GM23338 (cell line): ENCODE measurements around the gene SRSF8. TPM values are rescaled to one million over a fixed set of nuclear protein-coding genes. Genes with fewer than 3 reads are reported as not detected.

Source experiments
- ATAC-seq: fragments of 200-7000 bp; cut with Tn5 transposase; 3 replicates; pipeline ENCODE4 v1.9.1; 2020
- DNase-seq: peaks from one replicate; pipeline ENCODE4 v3.0.0-alpha.2; 2015; ENCODE audit warnings: low spot score
- H2AFZ ChIP-seq: fragments of 200-600 bp; sonication (generic); 2 replicates; pipeline ENCODE4 v1.8.0; 2016; ENCODE audit warnings: antibody characterized with exemption, mild to moderate bottlenecking, moderate library complexity
- H3F3A ChIP-seq: fragments of 200-600 bp; sonication (generic); replicated peaks from 2 replicates; pipeline ENCODE4 v1.8.0; 2017; ENCODE audit warnings: antibody characterized with exemption, mixed run types, low read depth
- H3K27ac ChIP-seq: fragments of 200-600 bp; sonication (generic); 2 replicates; pipeline ENCODE4 v1.6.1; 2016; ENCODE audit warnings: low read depth
- H3K27me3 ChIP-seq: fragments of 200-600 bp; sonication (generic); 2 replicates; pipeline ENCODE4 v1.8.0; 2016; ENCODE audit warnings: mild to moderate bottlenecking, mixed run types, moderate library complexity; ENCODE audit not compliant: insufficient read depth
- H3K36me3 ChIP-seq: fragments of 200-600 bp; sonication (generic); 2 replicates; pipeline ENCODE4 v1.8.0; 2016; ENCODE audit warnings: mild to moderate bottlenecking; ENCODE audit not compliant: insufficient read depth
- H3K4me1 ChIP-seq: fragments of 200-600 bp; sonication (generic); 2 replicates; pipeline ENCODE4 v1.8.0; 2016; ENCODE audit warnings: mild to moderate bottlenecking, moderate library complexity; ENCODE audit not compliant: insufficient read depth
- H3K4me2 ChIP-seq: fragments of 200-600 bp; sonication (generic); 2 replicates; pipeline ENCODE4 v1.7.1; 2017; ENCODE audit warnings: mixed run types
- H3K4me3 ChIP-seq: fragments of 200-600 bp; sonication (generic); 2 replicates; pipeline ENCODE4 v1.6.1; 2016; ENCODE audit warnings: mixed run types
- H3K79me2 ChIP-seq: fragments of 200-600 bp; sonication (generic); replicated peaks from 2 replicates; pipeline ENCODE4 v1.8.0; 2017; ENCODE audit warnings: mild to moderate bottlenecking; ENCODE audit not compliant: insufficient read depth
- H3K9me2 ChIP-seq: fragments of 200-600 bp; sonication (generic); 2 replicates; pipeline ENCODE4 v1.8.0; 2017; ENCODE audit not compliant: insufficient read depth
- H4K20me1 ChIP-seq: fragments of 200-600 bp; sonication (generic); replicated peaks from 2 replicates; pipeline ENCODE4 v1.8.0; 2017; ENCODE audit warnings: mild to moderate bottlenecking; ENCODE audit not compliant: insufficient read depth
- H3K27ac Mint-ChIP-seq: 2 replicates; pipeline ENCODE4 v1.8.0; 2020; ENCODE audit warnings: inconsistent platforms, mild to moderate bottlenecking, moderate library complexity, mixed read lengths
- H3K27me3 Mint-ChIP-seq: 3 replicates; pipeline ENCODE4 v1.8.0; 2022; ENCODE audit warnings: low read depth, mild to moderate bottlenecking, moderate library complexity, mixed read lengths, inconsistent platforms; ENCODE audit not compliant: insufficient read depth, poor library complexity
- H3K36me3 Mint-ChIP-seq: 3 replicates; pipeline ENCODE4 v1.8.0; 2021; ENCODE audit warnings: low read depth, mild to moderate bottlenecking, inconsistent platforms, moderate library complexity, mixed read lengths
- H3K4me1 Mint-ChIP-seq: 3 replicates; pipeline ENCODE4 v1.8.0; 2020; ENCODE audit warnings: mild to moderate bottlenecking, inconsistent platforms, mixed read lengths
- H3K4me3 Mint-ChIP-seq: 3 replicates; pipeline ENCODE4 v1.8.0; 2021; ENCODE audit warnings: moderate library complexity, mild to moderate bottlenecking, inconsistent platforms, mixed read lengths
- H3K9me3 Mint-ChIP-seq: 3 replicates; pipeline ENCODE4 v1.8.0; 2020; ENCODE audit warnings: moderate library complexity, mild to moderate bottlenecking, inconsistent platforms, mixed read lengths
- CREB1 ChIP-seq: fragments of 250-450 bp; sonication (Bioruptor Pico); IDR thresholded peaks from 2 replicates; pipeline ENCODE4 v1.5.0; 2020; ENCODE audit warnings: low read depth, mild to moderate bottlenecking, moderate library complexity
- EZH2 ChIP-seq: fragments of 200-600 bp; sonication (generic); IDR thresholded peaks from one replicate; pipeline ENCODE4 v1.8.0; 2017; ENCODE audit warnings: antibody characterized with exemption, mild to moderate bottlenecking, low read depth; ENCODE audit not compliant: unreplicated experiment
- EZH2phosphoT487 ChIP-seq: fragments of 200-600 bp; sonication (generic); IDR thresholded peaks from one replicate; pipeline ENCODE4 v1.8.1; 2018; ENCODE audit warnings: antibody characterized with exemption; ENCODE audit not compliant: unreplicated experiment
- JUNB ChIP-seq: IDR thresholded peaks from one replicate; pipeline ENCODE4 v1.6.1; 2016; ENCODE audit warnings: antibody characterized with exemption; ENCODE audit not compliant: unreplicated experiment
- NANOG ChIP-seq: IDR thresholded peaks from 2 replicates; pipeline ENCODE4 v1.6.1; 2016; ENCODE audit warnings: antibody characterized with exemption, borderline replicate concordance
- POLR2AphosphoS5 ChIP-seq: IDR thresholded peaks from 2 replicates; pipeline ENCODE4 v1.6.1; 2016; ENCODE audit warnings: antibody characterized with exemption, low read depth
- REST ChIP-seq: IDR thresholded peaks from one replicate; pipeline ENCODE4 v1.6.1; 2018; ENCODE audit warnings: antibody characterized with exemption; ENCODE audit not compliant: unreplicated experiment
- STAT1 ChIP-seq: IDR thresholded peaks from one replicate; pipeline ENCODE4 v1.6.1; 2016; ENCODE audit warnings: antibody characterized with exemption; ENCODE audit not compliant: unreplicated experiment
- ZNF114 ChIP-seq: fragments of 250-450 bp; sonication (Bioruptor Pico); IDR thresholded peaks from 2 replicates; pipeline ENCODE4 v1.5.0; 2020; ENCODE audit warnings: mild to moderate bottlenecking, moderate library complexity
- ZNF331 ChIP-seq: fragments of 250-450 bp; sonication (Bioruptor Pico); IDR thresholded peaks from 2 replicates; pipeline ENCODE4 v1.5.0; 2020; ENCODE audit warnings: low read depth, mild to moderate bottlenecking, moderate library complexity
- ZNF462 ChIP-seq: fragments of 250-450 bp; sonication (Bioruptor Pico); IDR thresholded peaks from 2 replicates; pipeline ENCODE4 v1.5.0; 2020; ENCODE audit warnings: mild to moderate bottlenecking, moderate library complexity
- polyA plus RNA-seq: library from polyadenylated mRNA; unstranded; fragments of >200 nt; fragmentation: Nextera tagmentation; extraction: Ambion mirVana; gene quantifications from 2 replicates; pipeline ENCODE4 v1.2.1, GENCODE V29; 2016
- total RNA-seq: library from RNA; depleted of rRNA; stranded (reverse); fragments of >200 nt; shearing (Covaris generic); gene quantifications from 2 replicates; pipeline ENCODE4 v1.2.3, GENCODE V29; 2014

Gene SRSF8
- total and polyA plus RNA-seq, 2 experiments from 2014 or later: 12.6 to 19.9 TPM

- Histone ChIP-seq H3K4me1 (peaks cover 18% of the 10 kb centered on the region), H3K27ac (no peak overlapping the region), H3K36me3 (no peaks in the 10 kb centered on the region), H2AFZ (no peak overlapping the region), H3K4me3 (no peak overlapping the region), H3K79me2 (no peaks in the 10 kb centered on the region), H3K27me3 (peaks cover 13% of the 10 kb centered on the region), H3K9me2 (no peaks in the 10 kb centered on the region), H4K20me1 (no peaks in the 10 kb centered on the region), H3K4me2 (no peak overlapping the region), H3F3A (peaks cover 4% of the 10 kb centered on the region; the same call in 1 of the 2 replicates)
- H3K27me3 Mint-ChIP-seq: no peaks in the 10 kb centered on the region
- H3K36me3 Mint-ChIP-seq: no peaks in the 10 kb centered on the region
- ATAC-seq (no peak), DNase-seq (no peak)
- no peak overlapping the region for H3K27ac Mint-ChIP-seq
- peaks cover 14% of the 10 kb centered on the region; the same call in 2 of the 3 replicates for H3K4me1 Mint-ChIP-seq
- no peak overlapping the region for H3K4me3 Mint-ChIP-seq
- no peaks in the 10 kb centered on the region for H3K9me3 Mint-ChIP-seq
- TF ChIP-seq EZH2: no peak
- TF ChIP-seq JUNB: no peak
- no peak for TF ChIP-seq EZH2phosphoT487
- TF ChIP-seq ZNF331 (CRISPR knock-in tag): no peak
- TF ChIP-seq STAT1: no peak
- TF ChIP-seq POLR2AphosphoS5: no peak
- TF ChIP-seq ZNF462 (CRISPR knock-in tag): no peak
- no peak for TF ChIP-seq ZNF114 (CRISPR knock-in tag)
- no peak for TF ChIP-seq NANOG
- no peak for TF ChIP-seq REST
- TF ChIP-seq CREB1 (CRISPR knock-in tag): no peak
These were observed 17.8 kb downstream of the SRSF8 start for GRCh38 chr11:95084509-95084908.
